B cell (primary cell): Measurements from ENCODE around the gene PARD3.

Experiments
- CTCF ChIP-seq: fragments of 200-600 bp; IDR thresholded peaks from one replicate; pipeline ENCODE4 v1.8.0; 2022; ENCODE audit warnings: antibody characterized with exemption, mild to moderate bottlenecking
- EZH2 ChIP-seq: IDR thresholded peaks from 2 replicates; pipeline ENCODE4 v1.6.1; 2012; ENCODE audit warnings: borderline replicate concordance, low read depth, mild to moderate bottlenecking, moderate library complexity, low read length; ENCODE audit not compliant: insufficient read depth, poor library complexity, severe bottlenecking

- TF ChIP-seq CTCF (no peak), EZH2 (no peak)
Measured at GRCh38 chr10:34593930-34594329, 221.2 kb downstream of the PARD3 start.
